HCT116 (cell line): Measurements from ENCODE around the gene ERC1. TPM values are rescaled to one million over a fixed set of nuclear protein-coding genes. Genes with fewer than 3 reads are reported as not detected.

Source experiments
- ATAC-seq: fragments of 200-7000 bp; cut with Tn5 transposase; 2 replicates; pipeline ENCODE4 v1.9.1; 2020; ENCODE audit warnings: mild to moderate bottlenecking, moderate library complexity
- BruUV-seq: library from RNA; stranded (reverse); fragments of 400-500 nt; replicated peaks from 2 replicates; lab custom pipeline; 2021; lab: Mats Ljungman, UMichigan
- CTCF ChIA-PET: fragments of 300-600 bp; sonication (Branson Sonifier 250); formaldehyde crosslinking; loops from one replicate; lab custom pipeline; 2021; ENCODE audit warnings: antibody characterized with exemption; lab: Charles Lee
- POLR2A ChIA-PET: fragments of 300-600, 350-600 bp; sonication (Branson Sonifier 250); formaldehyde crosslinking; loops from one replicate; lab custom pipeline; 2021; ENCODE audit warnings: antibody characterized with exemption; lab: Charles Lee
- RAD21 ChIA-PET, 2 experiments: fragments of 300-600 bp; sonication (Branson Sonifier 250); formaldehyde crosslinking; loops; one replicate each; lab custom pipeline; 2023; ENCODE audit warnings: low total read pairs in 2 of 2; ENCODE audit not compliant: uncharacterized antibody in 2 of 2, unreplicated experiment in 2 of 2, low non-redundant PET in 1 of 2; lab: Charles Lee
- DNase-seq: peaks from one replicate; pipeline ENCODE4 v3.0.0-alpha.2; 2010; ENCODE audit warnings: low read depth, low spot score
- H2AFZ ChIP-seq: fragments of 200-600 bp; shearing (Covaris generic), sonication (generic); 2 replicates; pipeline ENCODE4 v1.6.1; 2017; ENCODE audit warnings: low read depth, mixed run types, mixed read lengths, antibody characterized with exemption, low read length; ENCODE audit not compliant: poor library complexity, severe bottlenecking
- H3K27ac ChIP-seq: 2 replicates; pipeline ENCODE4 v1.5.1; 2012; ENCODE audit warnings: low read depth, low read length
- H3K27me3 ChIP-seq: fragments of 200-600 bp; sonication (generic); 2 replicates; pipeline ENCODE4 v1.6.1; 2016; ENCODE audit warnings: mixed run types, low read length, mixed read lengths; ENCODE audit not compliant: insufficient read depth
- H3K36me3 ChIP-seq, 2 experiments: fragments of 200-500 bp in 1 of 2; fragments of 200-600 bp in 1 of 2; sonication (Bioruptor generic) in 1 of 2; sonication (generic) in 1 of 2; 2 replicates each; pipeline versions ENCODE4 v1.5.1 to v1.6.1; 2014 to 2016; ENCODE audit warnings: low read length in 2 of 2, inconsistent platforms in 1 of 2, mixed read lengths in 1 of 2, mixed run types in 1 of 2; ENCODE audit not compliant: insufficient read depth in 2 of 2, control insufficient read depth in 1 of 2
- H3K4me1 ChIP-seq, 2 experiments: fragments of 200-600 bp in 1 of 2; sonication (generic) in 1 of 2; 2 replicates each; pipeline versions ENCODE4 v1.5.1 to v1.6.1; 2012 to 2017; ENCODE audit warnings: low read length in 2 of 2, inconsistent platforms in 1 of 2, mild to moderate bottlenecking in 1 of 2, mixed read lengths in 1 of 2, mixed run types in 1 of 2, moderate library complexity in 1 of 2; ENCODE audit not compliant: insufficient read depth in 2 of 2, control insufficient read depth in 1 of 2
- H3K4me2 ChIP-seq: fragments of 200-600 bp; sonication (generic); 2 replicates; pipeline ENCODE4 v1.6.1; 2017; ENCODE audit warnings: mixed run types, low read length, mixed read lengths
- H3K4me3 ChIP-seq, 2 experiments: fragments of 200-600 bp in 1 of 2; sonication (generic) in 1 of 2; replicated peaks in 1 of 2; 2 replicates each; pipeline ENCODE4 v1.5.1; 2011 to 2016; ENCODE audit warnings: low read length in 2 of 2, control low read depth in 1 of 2, low read depth in 1 of 2, mild to moderate bottlenecking in 1 of 2, mixed read lengths in 1 of 2, mixed run types in 1 of 2
- H3K79me2 ChIP-seq: fragments of 200-600 bp; sonication (generic); 2 replicates; pipeline ENCODE4 v1.6.1; 2017; ENCODE audit warnings: mild to moderate bottlenecking, mixed run types, low read length, moderate library complexity, mixed read lengths; ENCODE audit not compliant: insufficient read depth
- H3K9ac ChIP-seq: fragments of 200-600 bp; sonication (generic); 2 replicates; pipeline ENCODE4 v1.6.1; 2016; ENCODE audit warnings: low read length, mixed read lengths
- H3K9me2 ChIP-seq: fragments of 200-600 bp; sonication (generic), shearing (Covaris generic); 2 replicates; pipeline ENCODE4 v1.6.1; 2017; ENCODE audit warnings: mixed run types, mild to moderate bottlenecking, moderate library complexity; ENCODE audit not compliant: insufficient read depth
- H3K9me3 ChIP-seq, 2 experiments: fragments of 200-500 bp in 1 of 2; fragments of 200-600 bp in 1 of 2; sonication (Bioruptor generic) in 1 of 2; sonication (generic) in 1 of 2; 2 replicates each; pipeline ENCODE4 v1.6.1; 2014 to 2017; ENCODE audit warnings: low read length in 2 of 2, mixed read lengths in 2 of 2, inconsistent platforms in 1 of 2, low read depth in 1 of 2, mild to moderate bottlenecking in 1 of 2, mixed run types in 1 of 2, moderate library complexity in 1 of 2; ENCODE audit not compliant: control insufficient read depth in 1 of 2, insufficient read depth in 1 of 2
- H4K20me1 ChIP-seq: fragments of 200-600 bp; sonication (generic), shearing (Covaris generic); 2 replicates; pipeline ENCODE4 v1.6.1; 2017; ENCODE audit warnings: mixed run types, mild to moderate bottlenecking, moderate library complexity; ENCODE audit not compliant: insufficient read depth
- CBX3 ChIP-seq: IDR thresholded peaks from 2 replicates; pipeline ENCODE4 v1.6.1; 2012; ENCODE audit warnings: low read depth
- CEBPB ChIP-seq: IDR thresholded peaks from 2 replicates; pipeline ENCODE4 v1.6.1; 2012; ENCODE audit warnings: low read depth
- EGR1 ChIP-seq: IDR thresholded peaks from 2 replicates; pipeline ENCODE4 v1.6.1; 2012; ENCODE audit warnings: low read depth
- ELF1 ChIP-seq: IDR thresholded peaks from 2 replicates; pipeline ENCODE4 v1.6.1; 2012; ENCODE audit warnings: low read depth, borderline replicate concordance
- EZH2 ChIP-seq: fragments of 200-600 bp; sonication (generic); IDR thresholded peaks from 2 replicates; pipeline ENCODE4 v1.6.1; 2017; ENCODE audit warnings: antibody characterized with exemption, mixed run types
- EZH2phosphoT487 ChIP-seq: fragments of 200-600 bp; IDR thresholded peaks from 2 replicates; pipeline ENCODE4 v1.6.1; 2018; ENCODE audit warnings: antibody characterized with exemption, borderline replicate concordance
- FOSL1 ChIP-seq: IDR thresholded peaks from 2 replicates; pipeline ENCODE4 v1.6.1; 2012; ENCODE audit warnings: low read depth
- JUND ChIP-seq: IDR thresholded peaks from 2 replicates; pipeline ENCODE4 v1.6.1; 2012
- POLR2A ChIP-seq: IDR thresholded peaks from 2 replicates; pipeline ENCODE4 v1.7.0; 2011; ENCODE audit warnings: borderline replicate concordance; ENCODE audit not compliant: insufficient read depth, insufficient read length; ENCODE audit errors: extremely low read depth
- RAD21 ChIP-seq: IDR thresholded peaks from 2 replicates; pipeline ENCODE4 v1.6.1; 2012; ENCODE audit warnings: low read depth, mild to moderate bottlenecking
- SRF ChIP-seq: IDR thresholded peaks from 2 replicates; pipeline ENCODE4 v1.6.1; 2012; ENCODE audit warnings: low read depth
- TCF7L2 ChIP-seq: IDR thresholded peaks from 2 replicates; pipeline ENCODE4 v1.7.0; 2011; ENCODE audit warnings: borderline replicate concordance, inconsistent platforms; ENCODE audit not compliant: insufficient read depth, insufficient read length; ENCODE audit errors: extremely low read depth
- YY1 ChIP-seq: IDR thresholded peaks from 2 replicates; pipeline ENCODE4 v1.6.1; 2011; ENCODE audit warnings: low read length, low read depth, moderate library complexity, mild to moderate bottlenecking; ENCODE audit not compliant: insufficient replicate concordance; ENCODE audit errors: extremely low read depth
- ZFX ChIP-seq: fragments of 450-650 bp; IDR thresholded peaks from 2 replicates; pipeline ENCODE4 v1.6.1; 2017
- ZNF274 ChIP-seq: fragments of 200-500 bp; sonication (Bioruptor generic); IDR thresholded peaks from 2 replicates; pipeline ENCODE4 v1.6.1; 2014; ENCODE audit warnings: mild to moderate bottlenecking, low read depth, low read length, inconsistent platforms
- intact Hi-C: fragments of 100-400 bp; cut with micrococcal nuclease; formaldehyde crosslinking; loops from 2 replicates; pipeline ENCODE4 v1.10.0; 2022
- total RNA-seq: library from RNA; stranded (reverse); gene quantifications from one replicate; pipeline ENCODE4 v1.2.1, GENCODE V29; 2021; ENCODE audit not compliant: unreplicated experiment
- TF ChIP-seq, protein P1 (sequence below): IDR thresholded peaks from 2 replicates; pipeline ENCODE4 v1.6.1; 2012
- TF ChIP-seq, protein P2 (sequence below), 3 experiments: fragments of 200-600 bp in 1 of 3; sonication (generic) in 1 of 3; IDR thresholded peaks in 2 of 3; conservative IDR thresholded peaks in 1 of 3; 2 replicates each; pipeline ENCODE4 v1.5.1; 2012 to 2017; ENCODE audit warnings: low read depth in 2 of 3, low read length in 2 of 3, antibody characterized with exemption in 1 of 3, borderline replicate concordance in 1 of 3, control low read depth in 1 of 3, mild to moderate bottlenecking in 1 of 3, mixed read lengths in 1 of 3, mixed run types in 1 of 3, moderate library complexity in 1 of 3; ENCODE audit not compliant: insufficient read depth in 1 of 3
- TF ChIP-seq, protein P3 (sequence below): IDR thresholded peaks from 2 replicates; pipeline ENCODE4 v1.6.1; 2012
- TF ChIP-seq, protein P4 (sequence below): IDR thresholded peaks from 2 replicates; pipeline ENCODE4 v1.6.1; 2011; ENCODE audit warnings: mild to moderate bottlenecking, low read length, moderate library complexity; ENCODE audit not compliant: insufficient replicate concordance; ENCODE audit errors: extremely low read depth
- TF ChIP-seq, protein P5 (sequence below): IDR thresholded peaks from 2 replicates; pipeline ENCODE4 v1.6.1; 2012; ENCODE audit warnings: low read depth

ERC1 gene
- total RNA-seq, 1 experiment from 2014 or later, result 41.9 TPM

DNA sequence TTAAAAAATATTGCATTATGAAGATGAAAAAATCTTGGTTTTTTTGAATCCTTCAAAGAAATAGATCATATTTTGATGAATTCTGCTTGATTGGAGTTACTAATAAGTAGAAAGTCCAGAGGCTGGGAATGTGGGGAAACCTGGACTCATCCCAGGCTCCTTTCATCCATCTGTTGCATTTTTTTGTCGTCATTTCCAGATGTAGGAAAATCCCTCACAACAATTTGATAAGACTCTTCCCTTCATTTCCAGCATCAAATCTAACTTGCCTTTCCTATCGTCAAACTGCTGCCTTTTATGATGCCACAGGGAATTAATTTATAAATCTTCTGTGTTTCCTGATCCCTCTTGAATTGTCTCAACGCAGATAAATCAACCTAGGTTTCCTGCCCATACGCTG, 391.8 kb downstream of the ERC1 start:
- DNase-seq (no peak), ATAC-seq (no peak)
- no peak overlapping the region for H3K4me2 ChIP-seq
- BruUV-seq, result no TSS peak
- no peak overlapping the region for H3K9ac ChIP-seq
- H3K9me2 ChIP-seq, result no peaks in the 10 kb centered on the region
- H3K4me3 ChIP-seq, result no peak overlapping the region
- no peak for TF ChIP-seq RAD21
- TF ChIP-seq, protein P1, sequence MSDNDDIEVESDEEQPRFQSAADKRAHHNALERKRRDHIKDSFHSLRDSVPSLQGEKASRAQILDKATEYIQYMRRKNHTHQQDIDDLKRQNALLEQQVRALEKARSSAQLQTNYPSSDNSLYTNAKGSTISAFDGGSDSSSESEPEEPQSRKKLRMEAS, result no peak
- no peak for TF ChIP-seq POLR2A
- TF ChIP-seq, protein P2, sequence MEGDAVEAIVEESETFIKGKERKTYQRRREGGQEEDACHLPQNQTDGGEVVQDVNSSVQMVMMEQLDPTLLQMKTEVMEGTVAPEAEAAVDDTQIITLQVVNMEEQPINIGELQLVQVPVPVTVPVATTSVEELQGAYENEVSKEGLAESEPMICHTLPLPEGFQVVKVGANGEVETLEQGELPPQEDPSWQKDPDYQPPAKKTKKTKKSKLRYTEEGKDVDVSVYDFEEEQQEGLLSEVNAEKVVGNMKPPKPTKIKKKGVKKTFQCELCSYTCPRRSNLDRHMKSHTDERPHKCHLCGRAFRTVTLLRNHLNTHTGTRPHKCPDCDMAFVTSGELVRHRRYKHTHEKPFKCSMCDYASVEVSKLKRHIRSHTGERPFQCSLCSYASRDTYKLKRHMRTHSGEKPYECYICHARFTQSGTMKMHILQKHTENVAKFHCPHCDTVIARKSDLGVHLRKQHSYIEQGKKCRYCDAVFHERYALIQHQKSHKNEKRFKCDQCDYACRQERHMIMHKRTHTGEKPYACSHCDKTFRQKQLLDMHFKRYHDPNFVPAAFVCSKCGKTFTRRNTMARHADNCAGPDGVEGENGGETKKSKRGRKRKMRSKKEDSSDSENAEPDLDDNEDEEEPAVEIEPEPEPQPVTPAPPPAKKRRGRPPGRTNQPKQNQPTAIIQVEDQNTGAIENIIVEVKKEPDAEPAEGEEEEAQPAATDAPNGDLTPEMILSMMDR (IDR thresholded peaks at IDR 0.05 in 2 of 3, conservative IDR thresholded peaks at IDR 0.05 in 1 of 3; ENCODE audit: borderline replicate concordance in 1 of 3, insufficient read depth in 1 of 3, low read depth in 2 of 3, low read length in 2 of 3), result no peak
- TF ChIP-seq ZNF274, result no peak
- TF ChIP-seq, protein P3, sequence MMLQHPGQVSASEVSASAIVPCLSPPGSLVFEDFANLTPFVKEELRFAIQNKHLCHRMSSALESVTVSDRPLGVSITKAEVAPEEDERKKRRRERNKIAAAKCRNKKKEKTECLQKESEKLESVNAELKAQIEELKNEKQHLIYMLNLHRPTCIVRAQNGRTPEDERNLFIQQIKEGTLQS, result no peak
- no peak for TF ChIP-seq TCF7L2
- no peak for TF ChIP-seq CBX3
- TF ChIP-seq SRF, result no peak
- no peak for TF ChIP-seq EZH2phosphoT487
- TF ChIP-seq, protein P4, sequence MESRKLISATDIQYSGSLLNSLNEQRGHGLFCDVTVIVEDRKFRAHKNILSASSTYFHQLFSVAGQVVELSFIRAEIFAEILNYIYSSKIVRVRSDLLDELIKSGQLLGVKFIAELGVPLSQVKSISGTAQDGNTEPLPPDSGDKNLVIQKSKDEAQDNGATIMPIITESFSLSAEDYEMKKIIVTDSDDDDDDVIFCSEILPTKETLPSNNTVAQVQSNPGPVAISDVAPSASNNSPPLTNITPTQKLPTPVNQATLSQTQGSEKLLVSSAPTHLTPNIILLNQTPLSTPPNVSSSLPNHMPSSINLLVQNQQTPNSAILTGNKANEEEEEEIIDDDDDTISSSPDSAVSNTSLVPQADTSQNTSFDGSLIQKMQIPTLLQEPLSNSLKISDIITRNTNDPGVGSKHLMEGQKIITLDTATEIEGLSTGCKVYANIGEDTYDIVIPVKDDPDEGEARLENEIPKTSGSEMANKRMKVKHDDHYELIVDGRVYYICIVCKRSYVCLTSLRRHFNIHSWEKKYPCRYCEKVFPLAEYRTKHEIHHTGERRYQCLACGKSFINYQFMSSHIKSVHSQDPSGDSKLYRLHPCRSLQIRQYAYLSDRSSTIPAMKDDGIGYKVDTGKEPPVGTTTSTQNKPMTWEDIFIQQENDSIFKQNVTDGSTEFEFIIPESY, result no peak
- no peak for TF ChIP-seq YY1
- no peak for TF ChIP-seq FOSL1
- TF ChIP-seq EZH2, result no peak
- TF ChIP-seq, protein P5, sequence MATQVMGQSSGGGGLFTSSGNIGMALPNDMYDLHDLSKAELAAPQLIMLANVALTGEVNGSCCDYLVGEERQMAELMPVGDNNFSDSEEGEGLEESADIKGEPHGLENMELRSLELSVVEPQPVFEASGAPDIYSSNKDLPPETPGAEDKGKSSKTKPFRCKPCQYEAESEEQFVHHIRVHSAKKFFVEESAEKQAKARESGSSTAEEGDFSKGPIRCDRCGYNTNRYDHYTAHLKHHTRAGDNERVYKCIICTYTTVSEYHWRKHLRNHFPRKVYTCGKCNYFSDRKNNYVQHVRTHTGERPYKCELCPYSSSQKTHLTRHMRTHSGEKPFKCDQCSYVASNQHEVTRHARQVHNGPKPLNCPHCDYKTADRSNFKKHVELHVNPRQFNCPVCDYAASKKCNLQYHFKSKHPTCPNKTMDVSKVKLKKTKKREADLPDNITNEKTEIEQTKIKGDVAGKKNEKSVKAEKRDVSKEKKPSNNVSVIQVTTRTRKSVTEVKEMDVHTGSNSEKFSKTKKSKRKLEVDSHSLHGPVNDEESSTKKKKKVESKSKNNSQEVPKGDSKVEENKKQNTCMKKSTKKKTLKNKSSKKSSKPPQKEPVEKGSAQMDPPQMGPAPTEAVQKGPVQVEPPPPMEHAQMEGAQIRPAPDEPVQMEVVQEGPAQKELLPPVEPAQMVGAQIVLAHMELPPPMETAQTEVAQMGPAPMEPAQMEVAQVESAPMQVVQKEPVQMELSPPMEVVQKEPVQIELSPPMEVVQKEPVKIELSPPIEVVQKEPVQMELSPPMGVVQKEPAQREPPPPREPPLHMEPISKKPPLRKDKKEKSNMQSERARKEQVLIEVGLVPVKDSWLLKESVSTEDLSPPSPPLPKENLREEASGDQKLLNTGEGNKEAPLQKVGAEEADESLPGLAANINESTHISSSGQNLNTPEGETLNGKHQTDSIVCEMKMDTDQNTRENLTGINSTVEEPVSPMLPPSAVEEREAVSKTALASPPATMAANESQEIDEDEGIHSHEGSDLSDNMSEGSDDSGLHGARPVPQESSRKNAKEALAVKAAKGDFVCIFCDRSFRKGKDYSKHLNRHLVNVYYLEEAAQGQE, result no peak
- no peak for TF ChIP-seq JUND
- no peak for TF ChIP-seq EGR1
- TF ChIP-seq ELF1, result no peak
- no peak for TF ChIP-seq ZFX
- TF ChIP-seq CEBPB, result no peak
- H3K4me1 ChIP-seq, result no peaks in the 10 kb centered on the region
- no peak overlapping the region for H3K27ac ChIP-seq
- no peaks in the 10 kb centered on the region for H3K9me3 ChIP-seq
- no peaks in the 10 kb centered on the region for H3K36me3 ChIP-seq
- H3K79me2 ChIP-seq, result no peaks in the 10 kb centered on the region
- ChIA-PET POLR2A (no interaction called here), RAD21 (no interaction called here), CTCF (no interaction called here)
- intact Hi-C loops, result no loop called here
- no peaks in the 10 kb centered on the region for H3K27me3 ChIP-seq
- H4K20me1 ChIP-seq, result no peaks in the 10 kb centered on the region
- no peak overlapping the region for H2AFZ ChIP-seq
